Hematopoietic multipotent progenitor cell (in vitro differentiated cells): ENCODE data around the gene RABIF. TPM values are rescaled to one million over a fixed set of nuclear protein-coding genes. Genes with fewer than 3 reads are reported as not detected.
A peak's percentile ranks its signal among the peaks of the same experiment; 100 is the strongest.
"Not testable (repeated sequence)": the region's sequence is repeated elsewhere in the genome, so short reads cannot be mapped to it uniquely, and the experiment has no call there.

Experiments
- DNase-seq, 3 donors: peaks; one replicate each; pipeline ENCODE4 v3.0.0-alpha.2; 2011 to 2015; ENCODE audit warnings: low read depth in 2 of 3, low spot score in 2 of 3
- small RNA-seq: library from RNA; depleted of rRNA; stranded (forward); fragments of <200 nt; gene quantifications from one replicate; pipeline ENCODE3, GENCODE V24; 2012
- total RNA-seq: library from RNA; depleted of rRNA; stranded (reverse); fragments of >200 nt; gene quantifications from one replicate; pipeline ENCODE4 v1.2.3, GENCODE V29; 2012

RABIF gene
- total RNA-seq, 1 donor = 8.1 TPM

- peak in 1 of 3 donors; percentile 41 for DNase-seq
These were observed 52.1 kb downstream of the RABIF start for GRCh38 chr1:202836623-202837403.

DNA sequence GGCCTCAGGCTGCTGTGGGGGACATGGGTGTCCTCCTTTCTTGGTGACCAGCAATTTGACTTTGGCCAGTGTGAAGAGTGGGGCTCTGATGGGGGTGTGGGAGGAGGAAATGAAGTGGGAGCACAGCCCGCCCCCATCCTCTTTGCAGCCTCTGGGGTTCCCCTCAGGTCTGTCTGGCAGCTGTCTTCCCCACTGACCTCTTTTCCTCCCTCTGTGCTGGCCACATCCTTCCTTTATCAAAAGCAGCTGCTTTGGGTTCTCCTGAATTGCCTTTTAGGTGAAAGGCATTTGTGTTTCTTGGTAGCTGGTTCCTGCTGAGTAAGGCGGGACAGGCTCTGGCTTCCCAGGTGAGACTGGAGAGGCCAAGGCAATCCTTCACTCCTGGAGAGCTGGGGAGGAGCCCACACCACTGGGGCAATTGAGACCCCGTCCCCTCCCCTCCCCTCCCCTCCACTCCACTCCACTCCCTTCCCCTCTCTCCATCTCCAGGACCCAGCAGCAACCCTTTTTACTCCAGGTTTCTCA is 53.3 kb downstream of the RABIF start:
- peak in 2 of 3 donors; percentile 62 to 84 for DNase-seq

DNA sequence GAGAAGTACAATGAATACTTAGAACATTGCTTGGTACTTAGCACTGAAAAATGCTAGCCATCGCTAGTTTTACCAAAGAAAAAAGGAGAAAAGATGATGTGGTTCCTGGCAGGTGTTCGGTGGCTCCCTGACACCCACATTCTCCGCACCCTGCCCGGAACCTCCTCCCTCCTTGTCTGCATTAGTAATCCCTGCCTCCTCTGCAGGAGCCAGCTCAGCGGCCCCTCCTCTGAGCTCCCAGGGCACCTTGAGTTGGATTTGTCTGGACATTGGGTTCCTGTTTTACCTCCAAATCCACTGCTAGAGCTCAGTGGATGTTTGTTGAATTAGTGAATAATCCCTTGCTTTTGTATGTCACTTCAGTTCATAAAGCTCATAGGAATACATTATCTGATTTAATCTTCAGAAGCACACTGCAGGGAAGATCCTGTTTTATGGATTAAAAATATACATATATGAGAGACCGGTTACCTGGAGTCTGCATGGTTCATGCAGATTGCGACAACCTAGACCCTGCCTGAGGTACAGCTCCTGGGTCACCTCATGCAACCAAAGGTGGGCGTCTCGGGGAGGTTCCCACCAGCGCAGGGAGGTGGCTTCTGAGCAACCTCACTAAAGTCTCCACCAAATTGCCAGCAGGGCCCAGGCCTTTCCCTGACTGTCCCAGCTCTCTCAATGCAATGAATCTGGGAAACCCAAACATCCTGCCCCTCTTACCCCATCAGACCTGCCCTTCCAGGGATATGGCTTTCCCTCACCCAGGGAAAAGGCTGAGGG is 54.0 kb downstream of the RABIF start:
- DNase-seq = no peak

DNA sequence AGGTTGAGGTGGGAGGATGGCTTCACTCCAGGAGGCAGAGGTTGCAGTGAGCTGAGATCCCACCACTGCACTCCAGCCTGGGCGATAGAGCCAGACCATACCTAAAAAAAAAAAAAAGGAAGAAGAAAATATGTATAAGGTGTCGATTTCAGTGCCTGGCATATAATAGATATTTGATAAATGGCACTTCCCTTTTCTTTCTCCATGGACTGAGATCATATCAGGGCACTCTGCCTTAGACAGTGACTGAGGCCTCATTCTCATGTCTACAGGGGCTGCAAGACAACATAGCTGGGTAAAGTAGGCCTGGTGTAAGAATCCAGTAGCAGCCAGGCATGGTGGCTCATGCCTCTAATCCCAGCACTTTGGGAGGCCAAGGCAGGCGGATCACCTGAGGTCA is 57.0 kb downstream of the RABIF start:
- DNase-seq = no peak

DNA sequence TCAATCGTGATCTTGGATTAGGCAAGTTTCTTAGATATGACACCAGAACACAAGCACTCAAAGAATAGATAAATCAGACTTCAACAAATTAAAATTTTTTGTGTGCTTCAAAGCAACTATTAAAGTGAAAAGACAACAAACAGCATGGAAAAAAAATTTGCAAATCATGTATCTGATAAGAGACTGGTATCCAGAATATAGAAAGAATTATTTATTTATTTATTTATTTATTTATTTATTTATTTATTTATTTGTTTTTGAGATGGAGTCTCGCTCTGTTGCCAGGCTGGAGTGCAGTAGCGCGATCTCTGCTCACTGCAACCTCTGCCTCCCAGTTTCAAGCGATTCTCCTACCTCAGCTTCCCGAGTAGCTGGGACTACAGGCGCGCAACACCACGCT is 59.7 kb downstream of the RABIF start:
- not testable (repeated sequence) for DNase-seq

Small RNAs within 50 kb of the gene (small RNA-seq; reads per million reads assigned to genes)
- not detected for gene RF00019

Other genes starting within 250 kb of the RABIF start
- not detected for gene SYT2, start 178.7 kb downstream of the RABIF start, total RNA-seq
- gene KDM5B, start 80.7 kb downstream of the RABIF start, total RNA-seq = 103 TPM
- 1.1 TPM for gene PCAT6, start 78.2 kb downstream of the RABIF start, total RNA-seq
- gene KLHL12, start 38.1 kb upstream of the RABIF start, total RNA-seq = 22.4 TPM
- 51.7 TPM for gene ADIPOR1, start 69.2 kb upstream of the RABIF start, total RNA-seq
- gene CYB5R1, start 78.1 kb upstream of the RABIF start, total RNA-seq = 41.5 TPM
- 74.1 TPM for gene TMEM183A, start 118.2 kb upstream of the RABIF start, total RNA-seq
- gene PPFIA4, start 137.3 kb upstream of the RABIF start, total RNA-seq = under 0.01 TPM
- not detected for gene MYOG, start 196.9 kb upstream of the RABIF start, total RNA-seq
- gene ADORA1, start 238.6 kb upstream of the RABIF start, total RNA-seq = not detected